Neural cell (in vitro differentiated cells): ENCODE data around the gene ANKS1B.
"Not testable (repeated sequence)": the region's sequence is repeated elsewhere in the genome, so short reads cannot be mapped to it uniquely, and the experiment has no call there.

Source experiments
- CTCF ChIP-seq: fragments of 450-650 bp; IDR thresholded peaks from 2 replicates; pipeline ENCODE4 v1.5.1; 2014; ENCODE audit warnings: antibody characterized with exemption, mild to moderate bottlenecking, moderate library complexity; ENCODE audit not compliant: poor library complexity, severe bottlenecking
- EP300 ChIP-seq: fragments of 450-650 bp; conservative IDR thresholded peaks from 2 replicates; pipeline ENCODE4 v1.6.1; 2014; ENCODE audit warnings: antibody characterized with exemption, mild to moderate bottlenecking, moderate library complexity; ENCODE audit not compliant: poor library complexity, severe bottlenecking
- POLR2AphosphoS5 ChIP-seq: IDR thresholded peaks from 2 replicates; pipeline ENCODE4 v1.6.1; 2012

GRCh38 chr12:100005846-100006245 is 21.1 kb upstream of the ANKS1B start:
- TF ChIP-seq EP300, POLR2AphosphoS5, CTCF: not testable (repeated sequence)
